ENCODE data around the gene RBBP6.
"Not testable (repeated sequence)": the region's sequence is repeated elsewhere in the genome, so short reads cannot be mapped to it uniquely, and the experiment has no call there.

Gene RBBP6

GRCh38 chr16:24539295-24539849, at the start of gene RBBP6:
RBBP6 (plus strand) TSS chr16:24539566; CDS start chr16:24540627, 1,061 bp downstream.
- peak; percentile 84 for DNase-seq (ENCODE audit: low read depth, low spot score)

- no peak for DNase-seq (ENCODE audit: low read depth, low spot score)
Measured at GRCh38 chr16:24490866-24491265, 48.5 kb upstream of the RBBP6 start.

- DNase-seq (ENCODE audit: low read depth, low spot score), result no peak
Measured at GRCh38 chr16:24491731-24492130, 47.6 kb upstream of the RBBP6 start.

GRCh38 chr16:24493821-24494220, 45.5 kb upstream of the RBBP6 start:
- DNase-seq (ENCODE audit: low read depth, low spot score), result no peak

GRCh38 chr16:24495207-24495606, 44.2 kb upstream of the RBBP6 start:
- DNase-seq (ENCODE audit: low read depth, low spot score), result not testable (repeated sequence)

GRCh38 chr16:24497440-24497839, 41.9 kb upstream of the RBBP6 start:
- DNase-seq (ENCODE audit: low read depth, low spot score), result no peak

- DNase-seq (ENCODE audit: low read depth, low spot score), result no peak
Measured at GRCh38 chr16:24499193-24499814, 40.1 kb upstream of the RBBP6 start.

- DNase-seq (ENCODE audit: low read depth, low spot score), result peak; percentile 21
Measured at GRCh38 chr16:24504472-24505345, 34.7 kb upstream of the RBBP6 start.

GRCh38 chr16:24505959-24506358, 33.4 kb upstream of the RBBP6 start:
- no peak for DNase-seq (ENCODE audit: low read depth, low spot score)

GRCh38 chr16:24507959-24508480, 31.3 kb upstream of the RBBP6 start:
- no peak for DNase-seq (ENCODE audit: low read depth, low spot score)

- DNase-seq (ENCODE audit: low read depth, low spot score), result no peak
Measured at GRCh38 chr16:24508614-24509013, 30.8 kb upstream of the RBBP6 start.

GRCh38 chr16:24509536-24509935, 29.8 kb upstream of the RBBP6 start:
- DNase-seq (ENCODE audit: low read depth, low spot score), result no peak

GRCh38 chr16:24511174-24511573, 28.2 kb upstream of the RBBP6 start:
- no peak for DNase-seq (ENCODE audit: low read depth, low spot score)

- no peak for DNase-seq (ENCODE audit: low read depth, low spot score)
Measured at GRCh38 chr16:24511792-24512191, 27.6 kb upstream of the RBBP6 start.

- DNase-seq (ENCODE audit: low read depth, low spot score), result no peak
Measured at GRCh38 chr16:24514096-24514495, 25.3 kb upstream of the RBBP6 start.

- DNase-seq (ENCODE audit: low read depth, low spot score), result no peak
Measured at GRCh38 chr16:24515186-24515585, 24.2 kb upstream of the RBBP6 start.

GRCh38 chr16:24516900-24517669, 22.3 kb upstream of the RBBP6 start:
- peak; percentile 55 for DNase-seq (ENCODE audit: low read depth, low spot score)

- no peak for DNase-seq (ENCODE audit: low read depth, low spot score)
Measured at GRCh38 chr16:24518498-24518897, 20.9 kb upstream of the RBBP6 start.

- DNase-seq (ENCODE audit: low read depth, low spot score), result no peak
Measured at GRCh38 chr16:24520983-24521382, 18.4 kb upstream of the RBBP6 start.

- no peak for DNase-seq (ENCODE audit: low read depth, low spot score)
Measured at GRCh38 chr16:24522751-24523150, 16.6 kb upstream of the RBBP6 start.

- no peak for DNase-seq (ENCODE audit: low read depth, low spot score)
Measured at GRCh38 chr16:24523569-24523968, 15.8 kb upstream of the RBBP6 start.
